Right renal pelvis (tissue), 4 donors: ENCODE data around the gene SMOC1. TPM values are rescaled to one million over a fixed set of nuclear protein-coding genes. Genes with fewer than 3 reads are reported as not detected.

Source experiments
- DNase-seq, 4 donors: peaks; one replicate each; pipeline ENCODE4 v3.0.0-alpha.2; 2013; ENCODE audit warnings: low read depth in 4 of 4, low spot score in 3 of 4, missing footprints in 1 of 4
- polyA plus RNA-seq, 4 donors: library from polyadenylated mRNA; unstranded; fragments of 120-200 nt; gene quantifications; one replicate each; pipeline ENCODE4 v1.2.1, GENCODE V29; 2013; ENCODE audit not compliant: insufficient read length in 4 of 4

SMOC1 gene
- polyA plus RNA-seq, result 1 to 10 TPM; 1.8 to 2.7 (median 2.1) TPM

DNA sequence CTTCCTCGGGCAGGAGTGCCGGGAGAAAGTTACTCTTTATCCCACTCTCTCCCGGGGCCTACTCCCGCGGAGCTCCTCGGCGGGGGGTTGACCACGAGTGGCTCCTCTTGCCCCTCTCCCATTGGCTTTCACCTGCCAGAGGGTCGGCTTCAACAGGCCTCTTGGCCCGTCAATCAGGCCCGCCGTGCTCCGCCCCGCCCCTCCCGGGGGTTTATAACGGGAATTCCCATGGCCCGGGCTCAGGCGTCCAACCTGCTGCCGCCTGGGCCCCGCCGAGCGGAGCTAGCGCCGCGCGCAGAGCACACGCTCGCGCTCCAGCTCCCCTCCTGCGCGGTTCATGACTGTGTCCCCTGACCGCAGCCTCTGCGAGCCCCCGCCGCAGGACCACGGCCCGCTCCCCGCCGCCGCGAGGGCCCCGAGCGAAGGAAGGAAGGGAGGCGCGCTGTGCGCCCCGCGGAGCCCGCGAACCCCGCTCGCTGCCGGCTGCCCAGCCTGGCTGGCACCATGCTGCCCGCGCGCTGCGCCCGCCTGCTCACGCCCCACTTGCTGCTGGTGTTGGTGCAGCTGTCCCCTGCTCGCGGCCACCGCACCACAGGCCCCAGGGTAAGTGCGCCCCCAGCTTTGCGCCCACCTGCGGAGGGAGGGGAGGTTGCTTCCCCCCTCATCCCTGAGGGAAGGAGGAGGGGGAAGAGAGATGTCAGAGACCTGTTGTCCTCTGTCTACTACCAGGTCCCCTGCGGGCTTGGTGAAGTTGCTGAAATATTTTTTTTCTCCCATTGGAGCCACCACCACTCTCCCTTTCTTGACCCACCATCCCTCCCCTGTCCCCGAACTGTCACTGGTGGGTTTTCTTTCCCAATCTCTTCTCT lies at the start of gene SMOC1:
TSS of gene SMOC1 (plus strand) at position 242 of the 869 bp plus-strand sequence. CDS start at position 505, 263 bp downstream.
- no peak for DNase-seq

- DNase-seq, result no peak
Measured at GRCh38 chr14:69838881-69839416, 40.3 kb upstream of the SMOC1 start.

- DNase-seq, result no peak
Measured at GRCh38 chr14:69839661-69840060, 39.6 kb upstream of the SMOC1 start.

DNA sequence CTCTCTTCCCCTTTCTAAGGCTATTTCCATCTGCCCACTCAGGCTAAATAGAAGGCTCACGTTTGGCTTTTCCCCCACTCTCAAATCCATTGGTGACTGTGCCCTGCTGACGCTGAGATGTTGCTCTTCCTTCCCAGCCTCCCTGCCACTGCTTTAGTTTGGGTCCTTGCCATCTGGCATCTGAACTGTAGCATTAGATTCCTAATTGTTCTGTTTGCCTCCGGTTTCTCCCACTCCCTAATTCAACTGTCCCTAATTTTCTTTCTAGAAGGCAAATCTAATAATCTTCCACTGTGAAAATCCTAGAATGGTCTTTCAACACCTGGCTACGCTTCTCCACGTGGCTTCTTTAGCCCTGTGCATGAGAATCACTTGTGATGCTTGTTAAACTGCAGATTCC lies 37.6 kb upstream of the SMOC1 start:
- DNase-seq, result no peak

DNA sequence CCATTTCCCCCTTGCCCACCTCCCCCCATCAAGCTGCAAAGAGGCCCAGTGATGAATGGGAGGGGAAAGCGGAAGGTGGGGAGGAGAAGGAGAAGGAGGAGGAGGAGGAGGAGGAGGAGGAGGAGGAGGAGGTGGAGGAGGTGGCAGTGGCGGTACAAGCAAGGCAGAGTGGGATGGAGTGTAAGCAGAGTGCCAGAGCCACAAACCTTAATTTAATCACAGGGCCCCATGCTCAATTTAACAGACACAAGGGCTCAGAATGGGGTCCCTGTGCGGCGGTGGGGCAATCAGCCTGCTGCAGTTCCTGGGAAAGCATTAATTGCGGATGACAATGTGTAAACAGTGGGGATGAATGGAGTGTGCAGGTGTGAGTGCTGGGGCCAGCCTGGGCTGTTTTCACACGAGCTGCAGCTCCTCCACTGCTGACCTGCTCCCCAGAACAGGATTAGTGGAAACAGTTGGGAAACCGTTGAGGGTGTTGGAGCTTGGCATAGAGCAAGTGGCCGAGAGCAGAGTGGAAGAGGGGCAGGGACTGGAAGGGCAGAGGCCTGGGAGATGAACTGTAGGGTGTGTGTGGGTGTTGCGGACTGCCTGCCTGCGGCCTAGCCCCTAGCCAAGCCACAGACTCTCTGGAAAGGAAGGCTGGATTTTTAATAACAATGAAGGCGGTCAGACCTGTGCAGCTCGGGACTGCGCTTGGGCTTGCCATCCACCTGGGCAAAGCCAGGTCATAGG lies 36.4 kb upstream of the SMOC1 start:
- no peak for DNase-seq

- DNase-seq, result no peak
Measured at GRCh38 chr14:69844171-69844570, 35.0 kb upstream of the SMOC1 start.

GRCh38 chr14:69845050-69845581 lies 34.1 kb upstream of the SMOC1 start:
- DNase-seq, result no peak

GRCh38 chr14:69845787-69846186 lies 33.4 kb upstream of the SMOC1 start:
- DNase-seq, result no peak

DNA sequence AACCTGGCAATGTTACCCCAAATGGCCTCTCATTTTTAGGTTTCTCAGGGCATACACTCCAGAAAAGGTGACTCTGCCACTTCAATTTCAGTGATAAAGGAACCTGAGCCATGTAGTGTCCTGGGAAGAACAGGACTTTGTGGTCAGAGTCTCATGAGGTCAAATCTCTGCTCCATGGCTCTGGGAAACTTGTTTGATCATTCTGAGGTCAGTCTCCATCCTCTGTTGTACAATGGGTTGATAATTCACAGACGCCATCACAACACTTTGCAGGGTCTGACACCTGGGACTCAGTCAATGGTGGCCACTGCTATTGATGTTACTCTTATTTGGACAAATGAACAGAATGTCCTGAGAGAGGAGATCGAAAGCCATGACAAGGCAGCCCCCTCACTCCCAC lies 31.1 kb upstream of the SMOC1 start:
- DNase-seq, result no peak

DNA sequence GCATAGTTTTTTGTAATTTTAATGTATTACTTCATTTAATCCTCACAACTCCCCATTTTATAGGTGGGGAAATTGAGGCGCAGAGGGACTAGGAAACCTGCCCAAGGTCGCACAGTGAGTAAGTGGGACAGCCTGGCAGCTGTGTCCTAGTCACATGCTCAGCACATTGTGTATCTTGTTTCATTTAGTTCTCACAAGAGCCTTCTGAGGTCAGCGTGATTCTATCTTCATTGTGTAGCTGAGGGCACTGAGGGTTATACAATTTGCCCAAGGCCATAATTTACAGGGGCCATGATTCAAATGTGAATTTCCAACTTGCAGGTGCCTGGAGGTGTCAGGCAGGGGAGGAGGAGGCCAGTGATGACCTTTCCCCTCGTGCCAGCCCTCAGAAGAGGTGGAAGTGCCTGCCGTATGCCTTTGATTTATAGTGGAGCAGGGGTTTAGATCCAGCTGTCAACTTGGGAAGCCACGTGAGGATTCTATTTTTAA lies 30.3 kb upstream of the SMOC1 start:
- no peak for DNase-seq

GRCh38 chr14:69850086-69850735 lies 29.0 kb upstream of the SMOC1 start:
- no peak for DNase-seq

DNA sequence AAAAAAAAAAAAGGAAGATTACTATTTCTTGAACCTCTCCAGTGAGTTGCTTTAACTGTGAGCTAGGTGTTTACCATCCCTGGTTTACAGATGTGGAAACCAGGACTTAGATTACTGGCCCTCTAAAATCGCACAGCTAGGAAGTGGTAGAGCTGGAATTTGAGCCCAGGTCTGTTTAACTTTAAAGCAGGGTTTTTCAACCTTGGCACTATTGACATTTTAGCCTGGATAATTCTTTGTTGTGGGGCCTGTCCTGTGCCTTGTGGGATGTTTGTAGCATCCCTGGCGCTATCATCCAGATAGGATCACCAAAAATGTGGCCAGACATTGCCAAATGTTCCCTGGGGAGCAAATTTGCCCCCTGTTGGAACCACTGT lies 28.5 kb upstream of the SMOC1 start:
- DNase-seq, result no peak

GRCh38 chr14:69852531-69853321 lies 26.5 kb upstream of the SMOC1 start:
- DNase-seq, result no peak

- no peak for DNase-seq
Measured at GRCh38 chr14:69853774-69854173, 25.4 kb upstream of the SMOC1 start.

GRCh38 chr14:69854598-69854997 lies 24.6 kb upstream of the SMOC1 start:
- DNase-seq, result no peak

GRCh38 chr14:69855180-69855832 lies 23.9 kb upstream of the SMOC1 start:
- no peak for DNase-seq

DNA sequence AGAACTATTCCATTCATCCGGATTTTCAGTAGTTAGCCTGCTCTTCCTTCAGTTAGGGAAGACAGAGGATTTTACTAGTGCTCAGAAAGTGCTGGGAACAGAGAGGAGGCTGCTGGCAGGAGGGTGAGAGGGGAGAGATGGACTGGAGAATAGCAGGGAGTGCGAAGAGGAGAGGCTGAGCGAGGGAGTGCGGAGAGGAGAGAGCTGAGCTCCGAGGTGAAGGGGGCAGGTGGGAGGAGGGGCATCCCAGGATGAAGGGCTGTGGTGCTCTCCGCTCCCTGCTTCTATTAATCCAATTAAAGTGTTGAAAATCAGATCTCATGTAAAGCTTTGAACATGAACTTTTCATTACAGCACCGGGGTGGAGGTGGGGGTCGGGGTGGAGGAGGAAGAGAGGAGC lies 20.4 kb upstream of the SMOC1 start:
- DNase-seq, result no peak

DNA sequence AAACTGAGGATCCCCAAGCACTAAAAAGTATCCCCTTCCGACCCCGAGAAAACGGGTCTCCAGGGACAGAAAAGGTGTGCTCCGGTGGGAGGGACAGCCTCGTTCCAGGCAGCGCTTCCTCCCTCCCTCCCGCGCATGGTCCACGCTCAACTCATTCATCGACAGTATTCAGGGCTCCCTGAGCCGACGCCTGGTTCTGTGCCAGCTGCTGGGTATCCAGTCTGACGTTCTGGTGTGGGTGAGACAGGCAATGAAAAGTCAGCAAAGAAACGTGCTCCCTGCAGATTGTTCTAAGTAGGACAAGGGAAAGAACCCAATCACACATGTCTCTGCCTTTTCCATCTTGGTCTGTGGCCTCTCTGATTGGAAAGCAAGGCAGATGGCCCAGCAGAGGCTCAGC lies 19.6 kb upstream of the SMOC1 start:
- DNase-seq, result no peak

DNA sequence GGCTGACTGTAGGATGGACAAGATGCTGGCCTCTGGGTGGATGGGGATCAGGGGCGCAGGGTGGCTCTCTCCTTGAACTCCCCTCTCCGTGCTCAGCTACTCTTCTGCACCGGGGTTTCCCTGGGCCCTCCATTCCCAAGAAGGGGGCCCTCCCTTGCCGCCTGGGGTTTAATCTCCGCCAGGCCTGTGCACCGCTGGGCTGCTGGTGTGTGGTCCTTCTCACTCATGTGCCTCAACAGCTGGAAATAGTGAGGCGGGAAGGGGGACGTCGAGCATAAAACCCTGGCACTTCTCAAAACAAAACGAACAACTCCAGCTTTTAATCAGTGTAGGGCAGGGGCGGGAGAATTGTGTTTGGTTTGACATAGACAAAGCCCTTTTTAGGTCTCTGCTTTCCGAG lies 19.0 kb upstream of the SMOC1 start:
- no peak for DNase-seq
